MM.1S (cell line): ENCODE measurements around the gene OTUD1.

Experiments used
- EZH2 ChIP-seq: fragments of 300-600 bp; sonication (generic); optimal IDR thresholded peaks from 2 replicates; pipeline ENCODE3; 2017; ENCODE audit warnings: low read depth, mild to moderate bottlenecking, antibody characterized with exemption, low read length, mixed read lengths
- EZH2phosphoT487 ChIP-seq: fragments of 300-600 bp; sonication (generic); IDR thresholded peaks from 2 replicates; pipeline ENCODE4 v1.6.1; 2018; ENCODE audit warnings: antibody characterized with exemption, low read length
- TF ChIP-seq, protein P1 (sequence below): fragments of 300-600 bp; sonication (generic); IDR thresholded peaks from 2 replicates; pipeline ENCODE4 v1.5.1; 2016; ENCODE audit warnings: antibody characterized with exemption, low read length, mixed read lengths

DNA sequence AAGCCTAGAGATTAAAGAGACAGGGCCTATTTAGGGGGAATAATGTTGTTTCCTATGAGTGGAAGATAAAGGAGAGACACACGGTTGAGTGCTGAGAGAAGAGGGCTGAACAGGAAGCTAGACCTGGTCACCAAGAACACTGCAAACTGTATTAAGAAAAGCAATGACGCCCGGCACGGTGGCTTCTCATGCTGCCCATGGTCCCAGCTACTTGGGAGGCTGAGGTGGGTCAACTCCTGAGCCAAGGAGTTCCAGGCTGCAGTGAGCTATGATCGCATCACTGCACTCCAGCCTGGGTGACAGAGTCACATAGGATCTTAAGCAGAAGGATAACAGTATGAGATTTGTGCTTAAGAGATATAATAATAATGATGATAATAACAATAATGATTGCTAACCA, 19.7 kb upstream of the OTUD1 start:
- TF ChIP-seq EZH2 (no peak), EZH2phosphoT487 (no peak)
- TF ChIP-seq, protein P1, sequence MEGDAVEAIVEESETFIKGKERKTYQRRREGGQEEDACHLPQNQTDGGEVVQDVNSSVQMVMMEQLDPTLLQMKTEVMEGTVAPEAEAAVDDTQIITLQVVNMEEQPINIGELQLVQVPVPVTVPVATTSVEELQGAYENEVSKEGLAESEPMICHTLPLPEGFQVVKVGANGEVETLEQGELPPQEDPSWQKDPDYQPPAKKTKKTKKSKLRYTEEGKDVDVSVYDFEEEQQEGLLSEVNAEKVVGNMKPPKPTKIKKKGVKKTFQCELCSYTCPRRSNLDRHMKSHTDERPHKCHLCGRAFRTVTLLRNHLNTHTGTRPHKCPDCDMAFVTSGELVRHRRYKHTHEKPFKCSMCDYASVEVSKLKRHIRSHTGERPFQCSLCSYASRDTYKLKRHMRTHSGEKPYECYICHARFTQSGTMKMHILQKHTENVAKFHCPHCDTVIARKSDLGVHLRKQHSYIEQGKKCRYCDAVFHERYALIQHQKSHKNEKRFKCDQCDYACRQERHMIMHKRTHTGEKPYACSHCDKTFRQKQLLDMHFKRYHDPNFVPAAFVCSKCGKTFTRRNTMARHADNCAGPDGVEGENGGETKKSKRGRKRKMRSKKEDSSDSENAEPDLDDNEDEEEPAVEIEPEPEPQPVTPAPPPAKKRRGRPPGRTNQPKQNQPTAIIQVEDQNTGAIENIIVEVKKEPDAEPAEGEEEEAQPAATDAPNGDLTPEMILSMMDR = no peak
